Measurements from ENCODE around the gene MAP2K3.
"Not testable (repeated sequence)": the region's sequence is repeated elsewhere in the genome, so short reads cannot be mapped to it uniquely, and the experiment has no call there.

Gene MAP2K3

GRCh38 chr17:21339571-21339970 lies 55.1 kb downstream of the MAP2K3 start:
- in situ Hi-C loops (cut with MboI; ENCODE audit: low pct_unique_long_range_greater_than_20kb, low sequenced_read_pairs) = not testable (repeated sequence)

GRCh38 chr17:21340407-21340806 lies 55.9 kb downstream of the MAP2K3 start:
- in situ Hi-C loops (cut with MboI; ENCODE audit: low pct_unique_long_range_greater_than_20kb, low sequenced_read_pairs); DNase-seq: not testable (repeated sequence)

More at GRCh38 chr17:21339571-21339970, 55.1 kb downstream of the MAP2K3 start:
- DNase-seq = not testable (repeated sequence)

GRCh38 chr17:21341279-21341678 lies 56.8 kb downstream of the MAP2K3 start:
- in situ Hi-C loops (cut with MboI; ENCODE audit: low pct_unique_long_range_greater_than_20kb, low sequenced_read_pairs) = not testable (repeated sequence)

GRCh38 chr17:21341925-21342540 lies 57.5 kb downstream of the MAP2K3 start:
- DNase-seq; in situ Hi-C loops (cut with MboI; ENCODE audit: low pct_unique_long_range_greater_than_20kb, low sequenced_read_pairs): not testable (repeated sequence)

More at GRCh38 chr17:21341279-21341678, 56.8 kb downstream of the MAP2K3 start:
- not testable (repeated sequence) for DNase-seq

GRCh38 chr17:21343061-21343949 lies 58.8 kb downstream of the MAP2K3 start:
- DNase-seq; in situ Hi-C loops (cut with MboI; ENCODE audit: low pct_unique_long_range_greater_than_20kb, low sequenced_read_pairs): not testable (repeated sequence)

- in situ Hi-C loops (cut with MboI; ENCODE audit: low pct_unique_long_range_greater_than_20kb, low sequenced_read_pairs) = not testable (repeated sequence)
These were observed 60.3 kb downstream of the MAP2K3 start for GRCh38 chr17:21344801-21345200.

GRCh38 chr17:21345236-21345635 lies 60.7 kb downstream of the MAP2K3 start:
- in situ Hi-C loops (cut with MboI; ENCODE audit: low pct_unique_long_range_greater_than_20kb, low sequenced_read_pairs) = no loop called here
- DNase-seq = no peak

More at GRCh38 chr17:21344801-21345200, 60.3 kb downstream of the MAP2K3 start:
- not testable (repeated sequence) for DNase-seq

GRCh38 chr17:21346107-21346506 lies 61.6 kb downstream of the MAP2K3 start:
- in situ Hi-C loops (cut with MboI; ENCODE audit: low pct_unique_long_range_greater_than_20kb, low sequenced_read_pairs); DNase-seq: not testable (repeated sequence)

GRCh38 chr17:21346651-21347250 lies 62.2 kb downstream of the MAP2K3 start:
- DNase-seq; in situ Hi-C loops (cut with MboI; ENCODE audit: low pct_unique_long_range_greater_than_20kb, low sequenced_read_pairs): not testable (repeated sequence)

GRCh38 chr17:21347660-21348059 lies 63.1 kb downstream of the MAP2K3 start:
- in situ Hi-C loops (cut with MboI; ENCODE audit: low pct_unique_long_range_greater_than_20kb, low sequenced_read_pairs); DNase-seq: not testable (repeated sequence)

- in situ Hi-C loops (cut with MboI; ENCODE audit: low pct_unique_long_range_greater_than_20kb, low sequenced_read_pairs); DNase-seq: not testable (repeated sequence)
These were observed 63.8 kb downstream of the MAP2K3 start for GRCh38 chr17:21348081-21348925.

- DNase-seq; in situ Hi-C loops (cut with MboI; ENCODE audit: low pct_unique_long_range_greater_than_20kb, low sequenced_read_pairs): not testable (repeated sequence)
These were observed 64.4 kb downstream of the MAP2K3 start for GRCh38 chr17:21348926-21349261.

- DNase-seq; in situ Hi-C loops (cut with MboI; ENCODE audit: low pct_unique_long_range_greater_than_20kb, low sequenced_read_pairs): not testable (repeated sequence)
These were observed 65.0 kb downstream of the MAP2K3 start for GRCh38 chr17:21349358-21350050.

- in situ Hi-C loops (cut with MboI; ENCODE audit: low pct_unique_long_range_greater_than_20kb, low sequenced_read_pairs); DNase-seq: not testable (repeated sequence)
These were observed 66.0 kb downstream of the MAP2K3 start for GRCh38 chr17:21350495-21350894.

- DNase-seq = no peak
- in situ Hi-C loops (cut with MboI; ENCODE audit: low pct_unique_long_range_greater_than_20kb, low sequenced_read_pairs) = no loop called here
These were observed 67.0 kb downstream of the MAP2K3 start for GRCh38 chr17:21351366-21352065.

GRCh38 chr17:21352221-21352980 lies 67.9 kb downstream of the MAP2K3 start:
- in situ Hi-C loops (cut with MboI; ENCODE audit: low pct_unique_long_range_greater_than_20kb, low sequenced_read_pairs) = no loop called here

GRCh38 chr17:21352981-21353265 lies 68.4 kb downstream of the MAP2K3 start:
- in situ Hi-C loops (cut with MboI; ENCODE audit: low pct_unique_long_range_greater_than_20kb, low sequenced_read_pairs) = no loop called here
- DNase-seq = no peak

More at GRCh38 chr17:21352221-21352980, 67.9 kb downstream of the MAP2K3 start:
- DNase-seq = no peak

Data from KBM-7 (cell line).